Neural cell (in vitro differentiated cells): ENCODE measurements around the gene IFNW1.

Source experiments
- EP300 ChIP-seq: fragments of 450-650 bp; conservative IDR thresholded peaks from 2 replicates; pipeline ENCODE4 v1.6.1; 2014; ENCODE audit warnings: antibody characterized with exemption, mild to moderate bottlenecking, moderate library complexity; ENCODE audit not compliant: poor library complexity, severe bottlenecking
- EZH2 ChIP-seq: fragments of 200-600, 300-800 bp; shearing (Covaris generic), sonication (generic); IDR thresholded peaks from 2 replicates; pipeline ENCODE4 v1.6.1; 2014; ENCODE audit warnings: antibody characterized with exemption, low read length, borderline replicate concordance, mild to moderate bottlenecking; ENCODE audit not compliant: insufficient read depth, poor library complexity, severe bottlenecking
- MXI1 ChIP-seq: fragments of 450-650 bp; conservative IDR thresholded peaks from 2 replicates; pipeline ENCODE4 v1.6.1; 2014; ENCODE audit warnings: antibody characterized with exemption, mild to moderate bottlenecking; ENCODE audit not compliant: poor library complexity, severe bottlenecking
- POLR2AphosphoS5 ChIP-seq: IDR thresholded peaks from 2 replicates; pipeline ENCODE4 v1.6.1; 2012
- RAD21 ChIP-seq: fragments of 450-650 bp; conservative IDR thresholded peaks from 2 replicates; pipeline ENCODE4 v1.6.1; 2014; ENCODE audit warnings: antibody characterized with exemption, mild to moderate bottlenecking, moderate library complexity
- SMC3 ChIP-seq: fragments of 450-650 bp; conservative IDR thresholded peaks from 2 replicates; pipeline ENCODE4 v1.6.1; 2014; ENCODE audit warnings: antibody characterized with exemption, mild to moderate bottlenecking, moderate library complexity; ENCODE audit not compliant: poor library complexity
- TF ChIP-seq, protein P1 (sequence below): fragments of 450-650 bp; IDR thresholded peaks from 2 replicates; pipeline ENCODE4 v1.5.1; 2014; ENCODE audit warnings: antibody characterized with exemption, mild to moderate bottlenecking, moderate library complexity; ENCODE audit not compliant: poor library complexity, severe bottlenecking
- TF ChIP-seq, protein P2 (sequence below): IDR thresholded peaks from 2 replicates; pipeline ENCODE4 v1.6.1; 2012; ENCODE audit warnings: borderline replicate concordance

DNA sequence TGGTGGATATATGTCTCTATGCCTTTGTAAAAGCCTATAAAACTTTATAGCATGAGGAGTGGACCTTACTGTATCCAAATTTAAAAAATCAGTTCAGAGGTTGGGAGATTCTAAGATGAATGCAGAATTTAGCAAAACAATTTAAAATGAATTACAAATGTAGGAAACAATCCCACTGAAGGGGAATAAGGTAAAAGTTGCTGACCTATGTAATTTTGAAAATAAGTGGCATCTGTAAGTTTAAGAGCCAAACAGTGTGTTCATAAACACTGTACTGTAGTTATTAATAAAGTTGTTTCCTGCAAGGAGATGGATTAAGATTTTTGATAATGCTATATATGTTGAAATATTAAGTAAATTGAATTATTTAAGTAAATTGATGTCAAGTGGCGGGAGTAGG lies 4.6 kb downstream of the IFNW1 start:
- TF ChIP-seq POLR2AphosphoS5 (no peak), RAD21 (no peak), EP300 (no peak), EZH2 (no peak), SMC3 (no peak), MXI1 (no peak)
- TF ChIP-seq, protein P1, sequence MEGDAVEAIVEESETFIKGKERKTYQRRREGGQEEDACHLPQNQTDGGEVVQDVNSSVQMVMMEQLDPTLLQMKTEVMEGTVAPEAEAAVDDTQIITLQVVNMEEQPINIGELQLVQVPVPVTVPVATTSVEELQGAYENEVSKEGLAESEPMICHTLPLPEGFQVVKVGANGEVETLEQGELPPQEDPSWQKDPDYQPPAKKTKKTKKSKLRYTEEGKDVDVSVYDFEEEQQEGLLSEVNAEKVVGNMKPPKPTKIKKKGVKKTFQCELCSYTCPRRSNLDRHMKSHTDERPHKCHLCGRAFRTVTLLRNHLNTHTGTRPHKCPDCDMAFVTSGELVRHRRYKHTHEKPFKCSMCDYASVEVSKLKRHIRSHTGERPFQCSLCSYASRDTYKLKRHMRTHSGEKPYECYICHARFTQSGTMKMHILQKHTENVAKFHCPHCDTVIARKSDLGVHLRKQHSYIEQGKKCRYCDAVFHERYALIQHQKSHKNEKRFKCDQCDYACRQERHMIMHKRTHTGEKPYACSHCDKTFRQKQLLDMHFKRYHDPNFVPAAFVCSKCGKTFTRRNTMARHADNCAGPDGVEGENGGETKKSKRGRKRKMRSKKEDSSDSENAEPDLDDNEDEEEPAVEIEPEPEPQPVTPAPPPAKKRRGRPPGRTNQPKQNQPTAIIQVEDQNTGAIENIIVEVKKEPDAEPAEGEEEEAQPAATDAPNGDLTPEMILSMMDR: no peak
- TF ChIP-seq, protein P2, sequence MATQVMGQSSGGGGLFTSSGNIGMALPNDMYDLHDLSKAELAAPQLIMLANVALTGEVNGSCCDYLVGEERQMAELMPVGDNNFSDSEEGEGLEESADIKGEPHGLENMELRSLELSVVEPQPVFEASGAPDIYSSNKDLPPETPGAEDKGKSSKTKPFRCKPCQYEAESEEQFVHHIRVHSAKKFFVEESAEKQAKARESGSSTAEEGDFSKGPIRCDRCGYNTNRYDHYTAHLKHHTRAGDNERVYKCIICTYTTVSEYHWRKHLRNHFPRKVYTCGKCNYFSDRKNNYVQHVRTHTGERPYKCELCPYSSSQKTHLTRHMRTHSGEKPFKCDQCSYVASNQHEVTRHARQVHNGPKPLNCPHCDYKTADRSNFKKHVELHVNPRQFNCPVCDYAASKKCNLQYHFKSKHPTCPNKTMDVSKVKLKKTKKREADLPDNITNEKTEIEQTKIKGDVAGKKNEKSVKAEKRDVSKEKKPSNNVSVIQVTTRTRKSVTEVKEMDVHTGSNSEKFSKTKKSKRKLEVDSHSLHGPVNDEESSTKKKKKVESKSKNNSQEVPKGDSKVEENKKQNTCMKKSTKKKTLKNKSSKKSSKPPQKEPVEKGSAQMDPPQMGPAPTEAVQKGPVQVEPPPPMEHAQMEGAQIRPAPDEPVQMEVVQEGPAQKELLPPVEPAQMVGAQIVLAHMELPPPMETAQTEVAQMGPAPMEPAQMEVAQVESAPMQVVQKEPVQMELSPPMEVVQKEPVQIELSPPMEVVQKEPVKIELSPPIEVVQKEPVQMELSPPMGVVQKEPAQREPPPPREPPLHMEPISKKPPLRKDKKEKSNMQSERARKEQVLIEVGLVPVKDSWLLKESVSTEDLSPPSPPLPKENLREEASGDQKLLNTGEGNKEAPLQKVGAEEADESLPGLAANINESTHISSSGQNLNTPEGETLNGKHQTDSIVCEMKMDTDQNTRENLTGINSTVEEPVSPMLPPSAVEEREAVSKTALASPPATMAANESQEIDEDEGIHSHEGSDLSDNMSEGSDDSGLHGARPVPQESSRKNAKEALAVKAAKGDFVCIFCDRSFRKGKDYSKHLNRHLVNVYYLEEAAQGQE: no peak
